NT2/D1 (cell line): ENCODE data around the gene TCF21.

Source experiments
- SUZ12 ChIP-seq: IDR thresholded peaks from 2 replicates; pipeline ENCODE4 v1.6.1; 2011; ENCODE audit not compliant: insufficient read length, insufficient read depth; ENCODE audit errors: extremely low read depth
- YY1 ChIP-seq: IDR thresholded peaks from 2 replicates; pipeline ENCODE4 v1.6.1; 2011; ENCODE audit not compliant: insufficient read length, insufficient read depth
- ZNF274 ChIP-seq: IDR thresholded peaks from 2 replicates; pipeline ENCODE4 v1.6.1; 2011; ENCODE audit warnings: mild to moderate bottlenecking, low read depth, low read length

DNA sequence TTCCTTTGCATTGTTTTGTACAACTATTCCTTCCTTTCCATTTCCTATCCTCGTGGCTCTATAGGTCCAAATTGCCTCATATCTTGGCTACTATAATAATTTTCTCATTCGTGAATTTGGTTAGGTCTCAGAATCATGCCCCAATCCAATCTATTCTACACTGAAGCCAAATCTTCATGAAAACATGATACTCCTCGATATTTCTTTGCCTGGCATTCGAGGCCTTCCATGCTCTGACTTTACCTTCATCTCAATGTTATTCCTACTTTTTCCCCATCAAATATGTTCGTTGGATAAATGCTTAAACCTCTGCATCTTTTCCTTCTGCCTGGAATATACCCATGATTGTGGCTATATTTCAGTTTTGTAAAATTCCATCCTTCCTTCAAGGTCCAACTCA is 30.4 kb downstream of the TCF21 start:
- TF ChIP-seq YY1 (no peak), ZNF274 (no peak), SUZ12 (no peak)
